HG03175 (cell line): ENCODE results near the gene RSPRY1.

ENCODE experiments used
- ATAC-seq: cut with Tn5 transposase; IDR thresholded peaks from one replicate; pipeline ENCODE4 v1.9.1; 2021; ENCODE audit warnings: mild to moderate bottlenecking, moderate library complexity; ENCODE audit not compliant: unreplicated experiment

Gene RSPRY1

GRCh38 chr16:57216968-57217367 is 30.8 kb downstream of the RSPRY1 start:
- no peak for ATAC-seq

- ATAC-seq: no peak
These were observed 36.9 kb downstream of the RSPRY1 start for GRCh38 chr16:57223057-57223456.

- ATAC-seq: no peak
These were observed 38.7 kb downstream of the RSPRY1 start for GRCh38 chr16:57224651-57225335.

- ATAC-seq: no peak
These were observed 39.8 kb downstream of the RSPRY1 start for GRCh38 chr16:57225978-57226377.

- no peak for ATAC-seq
These were observed 40.8 kb downstream of the RSPRY1 start for GRCh38 chr16:57226701-57227621.

GRCh38 chr16:57229079-57229478 is 43.0 kb downstream of the RSPRY1 start:
- ATAC-seq: no peak

GRCh38 chr16:57231821-57232350 is 45.8 kb downstream of the RSPRY1 start:
- no peak for ATAC-seq

GRCh38 chr16:57233944-57234706 is 48.0 kb downstream of the RSPRY1 start:
- no peak for ATAC-seq

GRCh38 chr16:57234707-57235092 is 48.6 kb downstream of the RSPRY1 start:
- no peak for ATAC-seq

- no peak for ATAC-seq
These were observed 49.2 kb downstream of the RSPRY1 start for GRCh38 chr16:57235128-57236021.

- no peak for ATAC-seq
These were observed 49.9 kb downstream of the RSPRY1 start for GRCh38 chr16:57236022-57236350.

- ATAC-seq: no peak
These were observed 52.6 kb downstream of the RSPRY1 start for GRCh38 chr16:57238682-57239081.

- no peak for ATAC-seq
These were observed 53.0 kb downstream of the RSPRY1 start for GRCh38 chr16:57239107-57239506.

- no peak for ATAC-seq
These were observed 54.7 kb downstream of the RSPRY1 start for GRCh38 chr16:57240851-57241250.

GRCh38 chr16:57242650-57243049 is 56.5 kb downstream of the RSPRY1 start:
- ATAC-seq: no peak

GRCh38 chr16:57244463-57244766 is 58.3 kb downstream of the RSPRY1 start:
- ATAC-seq: peak; percentile 18

- peak; percentile 94 for ATAC-seq
These were observed 58.8 kb downstream of the RSPRY1 start, which contains the start of gene ARL2BP for GRCh38 chr16:57244767-57245471. TSS of gene ARL2BP (plus strand) at chr16:57245259. CDS start at chr16:57245368, 109 bp downstream.

- peak; percentile 23 for ATAC-seq
These were observed 59.5 kb downstream of the RSPRY1 start for GRCh38 chr16:57245472-57246113.

- no peak for ATAC-seq
These were observed 65.2 kb downstream of the RSPRY1 start for GRCh38 chr16:57251352-57251751.
